ENCODE data around the gene SSPN. TPM values are rescaled to one million over a fixed set of nuclear protein-coding genes. Genes with fewer than 3 reads are reported as not detected.

Gene SSPN
- total and polyA plus RNA-seq, 9 of the 15 experiments (the other 6 are each of a cell fraction or from before 2014, with no cell fraction given), result 0.40 TPM; not detected in 8

DNA sequence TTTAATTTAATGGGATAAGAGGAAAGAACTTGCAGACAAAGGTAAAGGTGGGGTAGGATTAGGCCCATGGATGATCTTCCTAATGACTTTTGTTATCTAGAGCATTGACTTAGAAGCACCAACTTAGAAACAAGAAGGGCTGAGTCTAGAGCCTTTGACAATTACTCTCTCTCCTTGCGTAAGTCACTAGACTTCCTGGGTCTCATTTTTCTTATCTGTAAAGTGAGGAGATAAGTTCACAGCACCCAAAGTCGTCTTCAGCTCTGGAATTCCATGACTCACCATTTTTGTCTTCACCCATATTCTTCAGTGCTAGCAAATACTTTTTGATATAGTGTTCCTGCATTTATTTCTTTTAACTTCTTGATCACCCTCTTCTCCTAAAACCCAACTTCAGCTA, 75.7 kb downstream of the SSPN start (continued):
- TF ChIP-seq PTTG1 (tag; IDR thresholded peaks at IDR 0.05; ENCODE audit: low read depth) (no peak), SMARCC2 (IDR thresholded peaks at IDR 0.05; ENCODE audit: low read depth) (peak; percentile 72), POLR3G (IDR thresholded peaks at IDR 0.05; ENCODE audit: extremely low read depth, insufficient read length, insufficient replicate concordance) (no peak), KDM1A (IDR thresholded peaks at IDR 0.05) (0 out of 4 replicates have a peak, but pooled peaks have one; percentile 24 to 41), MCM5 (IDR thresholded peaks at IDR 0.05; ENCODE audit: low read depth) (no peak), TBL1XR1 (IDR thresholded peaks at IDR 0.05; ENCODE audit: low read length in 2 of 2) (peak in 1 of 2 experiments; percentile 71; a peak in 2 of 4 replicates), DACH1 (IDR thresholded peaks at IDR 0.05; ENCODE audit: partially characterized antibody) (peak; percentile 9), DLX4 (CRISPR knock-in tag; IDR thresholded peaks at IDR 0.05) (no peak), GABPA (tag; conservative IDR thresholded peaks at IDR 0.05; ENCODE audit: low read depth) (no peak), HNRNPK (IDR thresholded peaks at IDR 0.05; ENCODE audit: low read depth, low read length, poor library complexity, severe bottlenecking) (no peak), ZNF217 (CRISPR knock-in tag; IDR thresholded peaks at IDR 0.05) (no peak), FOXJ2 (tag; IDR thresholded peaks at IDR 0.05) (no peak), ZNF239 (CRISPR knock-in tag; IDR thresholded peaks at IDR 0.05) (peak; percentile 29; the same call in 1 of the 2 replicates), CCAR2 (IDR thresholded peaks at IDR 0.05; ENCODE audit: low read depth, low read length) (no peak), ZNF212 (CRISPR knock-in tag; IDR thresholded peaks at IDR 0.05) (no peak), RBM17 (IDR thresholded peaks at IDR 0.05; ENCODE audit: borderline replicate concordance, low read depth, low read length) (no peak), SAFB2 (IDR thresholded peaks at IDR 0.05; ENCODE audit: borderline replicate concordance, low read depth, low read length, severe bottlenecking) (no peak), PCBP1 (IDR thresholded peaks at IDR 0.05; ENCODE audit: low read depth, low read length, poor library complexity, severe bottlenecking) (no peak), JUNB (CRISPR knock-in tag; conservative IDR thresholded peaks at IDR 0.05) (0 out of 2 replicates have a peak, but pooled peaks have one; percentile 30), FOSL1 (tag; conservative IDR thresholded peaks at IDR 0.05) (peak; percentile 84), PBX2 (CRISPR knock-in tag; IDR thresholded peaks at IDR 0.05; ENCODE audit: low read depth) (no peak), PBX2 (tag; conservative IDR thresholded peaks at IDR 0.05; ENCODE audit: low read depth) (peak; percentile 38; the same call in 1 of the 2 replicates), ATF1 (CRISPR knock-in tag; IDR thresholded peaks at IDR 0.05) (no peak), ATF1 (tag; IDR thresholded peaks at IDR 0.05) (peak; percentile 43; the same call in 1 of the 2 replicates), ARID3B (CRISPR knock-in tag; IDR thresholded peaks at IDR 0.05; ENCODE audit: borderline replicate concordance) (no peak)

All from K562 (cell line).